Stimulated activated naive B cell treated with anti-CD40 and anti-IgM and Interleukin-4, amounts not matched to agents 10 μg/mL and 1 μg/mL and 100 μg/mL, for 72 hours (primary cell): ENCODE data around the gene ARMC7.
"Not testable (repeated sequence)": the region's sequence is repeated elsewhere in the genome, so short reads cannot be mapped to it uniquely, and the experiment has no call there.

Experiments used
- ATAC-seq, 2 donors: fragments of 150-1000 bp; cut with Tn5 transposase; replicated peaks; 2 replicates each; pipeline ENCODE4 v1.10.0; 2021; ENCODE audit warnings: moderate library complexity in 1 of 2
- DNase-seq: peaks from one replicate; pipeline ENCODE4 v3.0.0; 2021
- H3K27ac Mint-ChIP-seq: one replicate; pipeline ENCODE4 v1.8.0; 2022; ENCODE audit warnings: mild to moderate bottlenecking, mixed read lengths
- H3K27me3 Mint-ChIP-seq, 2 donors: one replicate each; pipeline ENCODE4 v1.8.0; 2022; ENCODE audit warnings: mixed read lengths in 2 of 2
- H3K36me3 Mint-ChIP-seq, 2 donors: one replicate each; pipeline ENCODE4 v1.8.0; 2022; ENCODE audit warnings: mixed read lengths in 2 of 2, mild to moderate bottlenecking in 1 of 2
- H3K4me1 Mint-ChIP-seq, 2 donors: one replicate each; pipeline ENCODE4 v1.8.0; 2022; ENCODE audit warnings: mixed read lengths in 2 of 2, mild to moderate bottlenecking in 1 of 2
- H3K4me3 Mint-ChIP-seq, 2 donors: one replicate each; pipeline ENCODE4 v1.8.0; 2022; ENCODE audit warnings: mild to moderate bottlenecking in 2 of 2, mixed read lengths in 2 of 2, moderate library complexity in 1 of 2
- H3K9me3 Mint-ChIP-seq, 2 donors: one replicate each; pipeline ENCODE4 v1.8.0; 2022; ENCODE audit warnings: mixed read lengths in 2 of 2, mild to moderate bottlenecking in 1 of 2

ARMC7 gene

GRCh38 chr17:75132018-75133000, 22.5 kb downstream of the ARMC7 start:
- H3K36me3 Mint-ChIP-seq = peaks cover 17 to 20% of the 10 kb centered on the region in 2 donors
- H3K9me3 Mint-ChIP-seq, H3K27me3 Mint-ChIP-seq, ATAC-seq, DNase-seq: not testable (repeated sequence)
- H3K27ac Mint-ChIP-seq = peak overlapping the region; percentile 93
- H3K4me1 Mint-ChIP-seq = peaks cover 18 to 29% of the 10 kb centered on the region in 2 donors
- peak overlapping the region; percentile 89 to 92 for H3K4me3 Mint-ChIP-seq

GRCh38 chr17:75133001-75133400, 23.2 kb downstream of the ARMC7 start:
- peaks cover 18 to 28% of the 10 kb centered on the region in 2 donors for H3K4me1 Mint-ChIP-seq
- H3K36me3 Mint-ChIP-seq = peaks cover 17 to 20% of the 10 kb centered on the region in 2 donors
- H3K4me3 Mint-ChIP-seq = no peak overlapping the region
- no peaks in the 10 kb centered on the region for H3K27me3 Mint-ChIP-seq
- DNase-seq = no peak
- no peaks in the 10 kb centered on the region for H3K9me3 Mint-ChIP-seq
- no peak for ATAC-seq
- H3K27ac Mint-ChIP-seq = no peak overlapping the region

- H3K27ac Mint-ChIP-seq = peak overlapping the region; percentile 31
- not testable (repeated sequence) for H3K27me3 Mint-ChIP-seq, H3K9me3 Mint-ChIP-seq, ATAC-seq, H3K4me3 Mint-ChIP-seq, DNase-seq
- peaks cover 12 to 16% of the 10 kb centered on the region in 2 donors for H3K36me3 Mint-ChIP-seq
- peaks cover 17 to 20% of the 10 kb centered on the region in 2 donors for H3K4me1 Mint-ChIP-seq
Measured at GRCh38 chr17:75133607-75134347, 24.0 kb downstream of the ARMC7 start.

DNA sequence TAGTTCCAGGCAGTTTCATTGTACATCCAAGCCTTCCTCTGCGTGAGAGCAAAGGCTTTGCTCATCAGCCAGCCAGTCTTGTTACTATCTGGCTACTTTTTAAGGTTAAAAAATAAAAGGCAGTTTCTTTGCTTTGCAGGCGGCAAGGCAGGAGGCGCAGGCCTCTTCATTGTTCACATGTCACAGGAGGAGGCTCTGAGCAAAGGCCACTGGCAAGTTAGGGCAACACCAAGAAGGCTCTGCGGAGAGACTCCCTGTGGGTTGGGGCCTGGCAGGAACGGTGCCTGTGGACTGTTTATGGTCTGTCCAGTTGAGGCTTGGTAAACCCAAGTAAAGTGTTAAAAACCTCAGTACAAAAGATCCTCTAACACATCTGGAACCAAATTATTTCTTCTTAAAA, 25.7 kb downstream of the ARMC7 start:
- Mint-ChIP-seq H3K27ac (no peak overlapping the region), H3K9me3 (no peaks in the 10 kb centered on the region), H3K4me1 (peaks cover 6 to 7% of the 10 kb centered on the region in 2 donors), H3K4me3 (no peak overlapping the region), H3K36me3 (peaks cover 6 to 10% of the 10 kb centered on the region in 2 donors), H3K27me3 (no peaks in the 10 kb centered on the region)
- ATAC-seq (no peak), DNase-seq (no peak)

DNA sequence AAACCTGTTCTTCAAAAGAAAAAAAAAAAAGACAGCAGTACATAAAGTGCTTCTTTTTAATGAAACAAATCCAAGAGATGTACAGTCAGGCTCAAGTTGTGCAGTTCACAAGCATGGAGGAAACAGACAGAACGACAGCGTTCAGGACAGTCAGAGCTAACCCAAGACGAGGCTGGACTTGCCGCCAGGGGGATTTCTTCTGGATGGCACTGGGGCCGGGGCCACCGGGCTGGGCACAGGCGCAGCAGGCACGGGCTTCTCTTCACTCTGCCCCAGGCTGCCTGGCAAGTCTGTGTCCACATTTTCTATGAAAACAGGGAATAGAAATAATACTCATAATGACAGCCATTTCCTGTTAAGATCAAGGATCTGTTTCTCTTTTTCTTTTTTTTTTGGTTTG, 26.2 kb downstream of the ARMC7 start:
- no peaks in the 10 kb centered on the region for H3K27me3 Mint-ChIP-seq
- no peak overlapping the region for H3K27ac Mint-ChIP-seq
- no peak for DNase-seq
- peaks cover 7 to 13% of the 10 kb centered on the region in 2 donors for H3K36me3 Mint-ChIP-seq
- no peak overlapping the region for H3K4me3 Mint-ChIP-seq
- peaks cover 4 to 6% of the 10 kb centered on the region in 2 donors for H3K4me1 Mint-ChIP-seq
- ATAC-seq = no peak
- no peaks in the 10 kb centered on the region for H3K9me3 Mint-ChIP-seq

GRCh38 chr17:75137762-75138161, 28.0 kb downstream of the ARMC7 start:
- H3K4me3 Mint-ChIP-seq, H3K27ac Mint-ChIP-seq, H3K27me3 Mint-ChIP-seq, H3K9me3 Mint-ChIP-seq, DNase-seq, ATAC-seq: not testable (repeated sequence)
- Mint-ChIP-seq H3K4me1 (peaks cover 6 to 16% of the 10 kb centered on the region in 2 donors), H3K36me3 (peaks cover 15 to 21% of the 10 kb centered on the region in 2 donors)

GRCh38 chr17:75138519-75138918, 28.8 kb downstream of the ARMC7 start:
- no peak overlapping the region for H3K27ac Mint-ChIP-seq
- H3K27me3 Mint-ChIP-seq = no peaks in the 10 kb centered on the region
- no peaks in the 10 kb centered on the region for H3K9me3 Mint-ChIP-seq
- peaks cover 18 to 23% of the 10 kb centered on the region in 2 donors for H3K36me3 Mint-ChIP-seq
- ATAC-seq (no peak), DNase-seq (no peak)
- H3K4me3 Mint-ChIP-seq = no peak overlapping the region
- H3K4me1 Mint-ChIP-seq = peaks cover 6 to 16% of the 10 kb centered on the region in 2 donors

DNA sequence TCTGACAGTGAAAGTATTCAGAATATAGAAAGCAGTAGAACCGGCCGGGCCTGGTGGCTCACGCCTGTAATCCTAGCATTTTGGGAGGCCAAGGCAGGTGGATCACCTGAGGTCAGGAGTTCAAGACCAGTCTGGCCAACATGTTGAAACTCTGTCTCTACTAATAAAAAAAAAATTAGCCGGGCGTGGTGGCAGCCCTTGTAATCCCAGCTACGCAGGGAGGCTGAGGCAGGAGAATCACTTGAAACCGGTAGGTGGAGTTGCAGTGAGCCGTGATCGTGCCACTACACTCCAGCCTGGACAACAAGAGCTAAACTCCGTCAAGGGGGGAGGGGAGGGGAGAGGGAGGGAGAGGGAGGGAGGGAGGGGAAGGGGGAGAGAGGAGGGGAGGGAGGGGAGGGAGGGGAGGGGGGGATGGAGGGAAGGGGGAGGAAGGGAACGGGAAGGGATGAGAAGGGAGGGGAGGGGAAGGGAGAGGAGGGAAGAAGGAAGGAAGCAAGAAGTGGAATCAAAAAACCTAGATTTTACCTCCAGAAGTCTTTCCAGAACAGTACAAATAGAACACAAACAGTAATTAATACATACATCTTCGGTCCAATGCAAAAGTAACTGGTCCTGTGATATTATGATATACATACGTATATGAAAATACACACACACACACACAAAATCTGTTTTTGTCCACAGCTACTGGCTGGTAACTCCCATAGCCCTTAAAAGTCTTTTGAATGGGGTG, 32.6 kb downstream of the ARMC7 start:
- peaks cover 35 to 47% of the 10 kb centered on the region in 2 donors for H3K36me3 Mint-ChIP-seq
- H3K4me1 Mint-ChIP-seq = peaks cover 9 to 22% of the 10 kb centered on the region in 2 donors
- no peaks in the 10 kb centered on the region for H3K9me3 Mint-ChIP-seq
- no peak overlapping the region for H3K27ac Mint-ChIP-seq
- H3K4me3 Mint-ChIP-seq = no peak overlapping the region
- no peaks in the 10 kb centered on the region for H3K27me3 Mint-ChIP-seq
- ATAC-seq (no peak), DNase-seq (no peak)

GRCh38 chr17:75144816-75145512, 35.2 kb downstream of the ARMC7 start:
- DNase-seq (no peak), ATAC-seq (no peak)
- H3K36me3 Mint-ChIP-seq = peaks cover 45 to 56% of the 10 kb centered on the region in 2 donors
- H3K27ac Mint-ChIP-seq = no peak overlapping the region
- H3K27me3 Mint-ChIP-seq = no peaks in the 10 kb centered on the region
- H3K9me3 Mint-ChIP-seq = no peaks in the 10 kb centered on the region
- H3K4me3 Mint-ChIP-seq = no peak overlapping the region
- H3K4me1 Mint-ChIP-seq = peaks cover 11 to 36% of the 10 kb centered on the region in 2 donors

GRCh38 chr17:75146592-75146991, 36.8 kb downstream of the ARMC7 start:
- Mint-ChIP-seq H3K27ac (no peak overlapping the region), H3K36me3 (peaks cover 35 to 42% of the 10 kb centered on the region in 2 donors)

GRCh38 chr17:75147878-75148546, 38.2 kb downstream of the ARMC7 start:
- no peak for DNase-seq
- ATAC-seq = peak; percentile 36 to 46
- Mint-ChIP-seq H3K4me1 (peaks cover 9 to 29% of the 10 kb centered on the region in 2 donors), H3K27me3 (no peaks in the 10 kb centered on the region), H3K9me3 (no peaks in the 10 kb centered on the region), H3K4me3 (no peak overlapping the region), H3K36me3 (peaks cover 32 to 40% of the 10 kb centered on the region in 2 donors), H3K27ac (peak overlapping the region; percentile 38)

More at GRCh38 chr17:75146592-75146991, 36.8 kb downstream of the ARMC7 start:
- Mint-ChIP-seq H3K9me3 (no peaks in the 10 kb centered on the region), H3K4me1 (peaks cover 5 to 23% of the 10 kb centered on the region in 2 donors), H3K4me3 (no peak overlapping the region), H3K27me3 (no peaks in the 10 kb centered on the region)
- no peak for ATAC-seq
- DNase-seq = no peak

DNA sequence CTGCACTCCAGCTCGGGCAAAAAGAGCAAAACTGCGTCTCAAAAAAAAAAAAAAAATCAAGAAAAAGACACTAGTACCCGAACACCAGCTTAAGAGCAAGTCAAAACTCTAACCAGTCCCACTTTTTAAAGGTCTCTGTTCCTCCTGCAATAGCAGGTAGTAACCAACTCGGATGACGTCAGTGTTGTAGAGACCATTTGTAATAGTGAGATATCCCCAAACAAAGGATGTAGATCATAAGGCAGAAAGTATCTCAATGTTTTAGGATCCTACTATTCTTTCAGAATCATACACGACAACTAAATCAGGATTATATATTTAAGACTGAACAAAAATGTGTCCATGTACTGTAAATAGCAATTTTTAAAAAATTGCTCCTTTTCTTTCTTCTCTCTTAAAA, 42.2 kb downstream of the ARMC7 start:
- Mint-ChIP-seq H3K27ac (no peak overlapping the region), H3K4me1 (peaks cover 14 to 41% of the 10 kb centered on the region in 2 donors), H3K27me3 (no peaks in the 10 kb centered on the region), H3K4me3 (no peak overlapping the region), H3K9me3 (no peaks in the 10 kb centered on the region), H3K36me3 (peaks cover 16 to 24% of the 10 kb centered on the region in 2 donors)
- ATAC-seq (no peak), DNase-seq (no peak)

GRCh38 chr17:75152523-75152921, 42.8 kb downstream of the ARMC7 start:
- no peak overlapping the region for H3K27ac Mint-ChIP-seq
- no peak for ATAC-seq

More at GRCh38 chr17:75152523-75152921, 42.8 kb downstream of the ARMC7 start:
- H3K4me3 Mint-ChIP-seq = peak overlapping the region; percentile 39 to 92
- no peak for DNase-seq
- H3K9me3 Mint-ChIP-seq = no peaks in the 10 kb centered on the region
- H3K36me3 Mint-ChIP-seq = peaks cover 13 to 24% of the 10 kb centered on the region in 2 donors
- no peaks in the 10 kb centered on the region for H3K27me3 Mint-ChIP-seq
- peaks cover 13 to 37% of the 10 kb centered on the region in 2 donors for H3K4me1 Mint-ChIP-seq
